Measurements from ENCODE around the gene ADRA2B.

ADRA2B gene

GRCh38 chr2:96120091-96120720 lies 3.8 kb upstream of the ADRA2B start:
- Histone ChIP-seq H3K9ac (ENCODE audit: low read length) (no peak overlapping the region), H3K36me3 (ENCODE audit: insufficient read depth, low read length) (no peaks in the 10 kb centered on the region), H2AFZ (ENCODE audit: low read length) (no peak overlapping the region), H3K4me1 (ENCODE audit: insufficient read depth, low read length, severe bottlenecking) (peaks cover 8% of the 10 kb centered on the region), H3K27me3 (ENCODE audit: insufficient read depth, low read length) (peaks cover 14% of the 10 kb centered on the region), H3K9me3 (ENCODE audit: low read length) (no peaks in the 10 kb centered on the region), H3K9me2 (ENCODE audit: low read depth, low read length) (no peaks in the 10 kb centered on the region), H4K20me1 (ENCODE audit: insufficient read depth, low read length) (no peaks in the 10 kb centered on the region), H3K4me2 (ENCODE audit: low read length) (no peak overlapping the region), H3K27ac (ENCODE audit: low read depth, low read length, poor library complexity, severe bottlenecking) (no peak overlapping the region), H3F3A (ENCODE audit: insufficient read depth, low read length) (no peaks in the 10 kb centered on the region), H3K4me3 (ENCODE audit: low read depth, low read length, poor library complexity, severe bottlenecking) (no peak overlapping the region), H3K79me2 (ENCODE audit: insufficient read depth, low read length) (no peaks in the 10 kb centered on the region)
- TF ChIP-seq CTCF (IDR thresholded peaks at IDR 0.05; ENCODE audit: low read length) (no peak), EZH2 (IDR thresholded peaks at IDR 0.05; ENCODE audit: borderline replicate concordance, low read length) (no peak)

GRCh38 chr2:96119389-96119751 lies 3.0 kb upstream of the ADRA2B start:
- peaks cover 8% of the 10 kb centered on the region for H3K4me1 ChIP-seq (ENCODE audit: insufficient read depth, low read length, severe bottlenecking)
- peaks cover 5% of the 10 kb centered on the region for H3K27me3 ChIP-seq (ENCODE audit: insufficient read depth, low read length)
- no peak overlapping the region for H2AFZ ChIP-seq (ENCODE audit: low read length)
- H4K20me1 ChIP-seq (ENCODE audit: insufficient read depth, low read length) = no peaks in the 10 kb centered on the region
- H3K4me2 ChIP-seq (ENCODE audit: low read length) = no peak overlapping the region
- no peak overlapping the region for H3K27ac ChIP-seq (ENCODE audit: low read depth, low read length, poor library complexity, severe bottlenecking)
- H3K9me2 ChIP-seq (ENCODE audit: low read depth, low read length) = no peaks in the 10 kb centered on the region
- H3K4me3 ChIP-seq (ENCODE audit: low read depth, low read length, poor library complexity, severe bottlenecking) = no peak overlapping the region
- H3K9me3 ChIP-seq (ENCODE audit: low read length) = no peaks in the 10 kb centered on the region
- H3K36me3 ChIP-seq (ENCODE audit: insufficient read depth, low read length) = no peaks in the 10 kb centered on the region
- no peaks in the 10 kb centered on the region for H3F3A ChIP-seq (ENCODE audit: insufficient read depth, low read length)
- no peaks in the 10 kb centered on the region for H3K79me2 ChIP-seq (ENCODE audit: insufficient read depth, low read length)
- H3K9ac ChIP-seq (ENCODE audit: low read length) = no peak overlapping the region
- TF ChIP-seq EZH2 (IDR thresholded peaks at IDR 0.05; ENCODE audit: borderline replicate concordance, low read length) (no peak), CTCF (IDR thresholded peaks at IDR 0.05; ENCODE audit: low read length) (no peak)

GRCh38 chr2:96118698-96119388 lies 2.5 kb upstream of the ADRA2B start:
- no peaks in the 10 kb centered on the region for H3K9me2 ChIP-seq (ENCODE audit: low read depth, low read length)
- peaks cover 8% of the 10 kb centered on the region for H3K4me1 ChIP-seq (ENCODE audit: insufficient read depth, low read length, severe bottlenecking)
- no peaks in the 10 kb centered on the region for H3F3A ChIP-seq (ENCODE audit: insufficient read depth, low read length)
- H2AFZ ChIP-seq (ENCODE audit: low read length) = no peak overlapping the region
- no peaks in the 10 kb centered on the region for H3K79me2 ChIP-seq (ENCODE audit: insufficient read depth, low read length)
- no peak overlapping the region for H3K4me3 ChIP-seq (ENCODE audit: low read depth, low read length, poor library complexity, severe bottlenecking)
- no peaks in the 10 kb centered on the region for H3K36me3 ChIP-seq (ENCODE audit: insufficient read depth, low read length)
- no peak overlapping the region for H3K27ac ChIP-seq (ENCODE audit: low read depth, low read length, poor library complexity, severe bottlenecking)
- no peak for TF ChIP-seq EZH2 (IDR thresholded peaks at IDR 0.05; ENCODE audit: borderline replicate concordance, low read length)
- TF ChIP-seq CTCF (IDR thresholded peaks at IDR 0.05; ENCODE audit: low read length) = no peak
- H3K27me3 ChIP-seq (ENCODE audit: insufficient read depth, low read length) = peaks cover 5% of the 10 kb centered on the region; the same call in 1 of the 2 replicates
- no peaks in the 10 kb centered on the region for H4K20me1 ChIP-seq (ENCODE audit: insufficient read depth, low read length)
- H3K4me2 ChIP-seq (ENCODE audit: low read length) = no peak overlapping the region
- no peak overlapping the region for H3K9ac ChIP-seq (ENCODE audit: low read length)
- no peaks in the 10 kb centered on the region for H3K9me3 ChIP-seq (ENCODE audit: low read length)

Measured in OCI-LY1 (cell line).